Body of pancreas (tissue), 4 donors: Measurements from ENCODE around the gene PPP6R3. TPM values are rescaled to one million over a fixed set of nuclear protein-coding genes. Genes with fewer than 3 reads are reported as not detected.

Experiments used
- ATAC-seq: fragments of 150-250 bp; one replicate; pipeline ENCODE4 v1.9.1; 2016
- DNase-seq, 4 donors: peaks; one replicate each; pipeline ENCODE4 v3.0.0-alpha.2; 2019
- H3K27ac ChIP-seq, 4 donors: fragments of 200-600 bp; sonication (generic); 1 replicate in 3 of 4; 2 replicates in 1 of 4; pipeline versions ENCODE4 v1.5.1 to v1.6.1; 2016 to 2019; ENCODE audit warnings: mild to moderate bottlenecking in 1 of 4, mixed read lengths in 1 of 4, moderate library complexity in 1 of 4
- H3K27me3 ChIP-seq, 2 donors: fragments of 200-600 bp; sonication (generic); one replicate each; pipeline ENCODE4 v1.6.0; 2016; ENCODE audit warnings: mild to moderate bottlenecking in 1 of 2
- H3K36me3 ChIP-seq, 2 donors: fragments of 200-600 bp; sonication (generic); replicated peaks in 1 of 2; 2 replicates each; pipeline ENCODE4 v1.5.1; 2016; ENCODE audit warnings: low read depth in 2 of 2; ENCODE audit not compliant: insufficient read depth in 1 of 2
- H3K4me1 ChIP-seq: fragments of 200-600 bp; sonication (generic); one replicate; pipeline ENCODE4 v1.6.0; 2016
- H3K4me3 ChIP-seq, 2 donors: fragments of 200-600 bp; sonication (generic); 1 replicate in 1 of 2; 2 replicates in 1 of 2; pipeline ENCODE4 v1.5.1; 2016 to 2019
- H3K9me3 ChIP-seq, 3 donors: fragments of 200-600 bp; sonication (generic); 1 replicate in 2 of 3; 2 replicates in 1 of 3; pipeline ENCODE4 v1.5.1; 2016
- CTCF ChIP-seq, 7 experiments: fragments of 450-650 bp in 4 of 7; fragments of 200-600 bp in 3 of 7; sonication (generic) in 3 of 7; IDR thresholded peaks; one replicate each; pipeline ENCODE4 v1.5.1; 2016 to 2019; ENCODE audit warnings: antibody characterized with exemption in 7 of 7
- POLR2A ChIP-seq, 3 donors: fragments of 450-650 bp; IDR thresholded peaks; one replicate each; pipeline ENCODE4 v1.6.1; 2016; ENCODE audit warnings: antibody characterized with exemption in 3 of 3, mild to moderate bottlenecking in 2 of 3
- whole genome bisulfite sequencing, 2 donors: methylation state at CpG; one replicate each; pipeline ENCODE4 v1.1.5; 2017; 5-methylcytosine and 5-hydroxymethylcytosine counted together
- intact Hi-C: fragments of 100-400 bp; cut with DNase I; formaldehyde crosslinking; loops from one replicate; pipeline ENCODE4 v1.15.1; 2023
- total RNA-seq, 2 donors: library from RNA; depleted of rRNA; stranded (reverse); fragments of >200 nt; gene quantifications; one replicate each; pipeline ENCODE4 v1.1.0, GENCODE V29; 2016

Gene PPP6R3
- total RNA-seq, 2 donors from 2014 or later = 92.9 to 94.9 TPM

- WGBS, 2 donors = 85 to 90% methylated on average over 6 of the region's 6 CpGs
- H3K27ac ChIP-seq = no peak overlapping the region
- H3K9me3 ChIP-seq = no peaks in the 10 kb centered on the region
- H3K4me1 ChIP-seq = no peaks in the 10 kb centered on the region
- ATAC-seq (no peak), DNase-seq (no peak)
- TF ChIP-seq CTCF (IDR thresholded peaks at IDR 0.05) = no peak
- TF ChIP-seq POLR2A (IDR thresholded peaks at IDR 0.05) = no peak
- no peaks in the 10 kb centered on the region for H3K27me3 ChIP-seq
- H3K36me3 ChIP-seq = peaks cover 7 to 8% of the 10 kb centered on the region in 2 donors
- intact Hi-C loops = no loop called here
- H3K4me3 ChIP-seq = no peak overlapping the region
These were observed 18.9 kb upstream of the PPP6R3 start for GRCh38 chr11:68441466-68442230.

GRCh38 chr11:68442433-68442832, 18.1 kb upstream of the PPP6R3 start:
- no peak overlapping the region for H3K27ac ChIP-seq
- no peak overlapping the region for H3K4me3 ChIP-seq
- peaks cover 7 to 8% of the 10 kb centered on the region in 2 donors for H3K36me3 ChIP-seq
- intact Hi-C loops = no loop called here
- H3K4me1 ChIP-seq = no peaks in the 10 kb centered on the region
- 81 to 90% methylated on average over 10 of the region's 10 CpGs for WGBS, 2 donors
- no peaks in the 10 kb centered on the region for H3K27me3 ChIP-seq
- ATAC-seq = no peak
- DNase-seq = no peak
- H3K9me3 ChIP-seq = no peaks in the 10 kb centered on the region
- TF ChIP-seq POLR2A (IDR thresholded peaks at IDR 0.05) = no peak
- TF ChIP-seq CTCF (IDR thresholded peaks at IDR 0.05) = no peak

- H3K27me3 ChIP-seq = no peaks in the 10 kb centered on the region
- ATAC-seq (no peak), DNase-seq (no peak)
- no peak overlapping the region for H3K27ac ChIP-seq
- TF ChIP-seq CTCF (IDR thresholded peaks at IDR 0.05) (no peak), POLR2A (IDR thresholded peaks at IDR 0.05) (no peak)
- H3K4me3 ChIP-seq = no peak overlapping the region
- no peaks in the 10 kb centered on the region for H3K4me1 ChIP-seq
- intact Hi-C loops = no loop called here
- H3K9me3 ChIP-seq = no peaks in the 10 kb centered on the region
- H3K36me3 ChIP-seq = peaks cover 0 to 2% of the 10 kb centered on the region in 2 donors
- WGBS, 2 donors = 90 to 92% methylated on average over 6 of the region's 6 CpGs
These were observed 16.0 kb upstream of the PPP6R3 start for GRCh38 chr11:68444566-68444965.

- intact Hi-C loops = loop anchor here (5.0 kb wide), 1 partner anchor 188 kb away; no protein-coding TSS in a partner anchor
- no peak for ATAC-seq
These were observed 15.0 kb upstream of the PPP6R3 start for GRCh38 chr11:68445531-68446035.

More at GRCh38 chr11:68445531-68446035, 15.0 kb upstream of the PPP6R3 start:
- Histone ChIP-seq H3K4me3 (no peak overlapping the region), H3K27me3 (no peaks in the 10 kb centered on the region), H3K9me3 (no peaks in the 10 kb centered on the region), H3K4me1 (no peaks in the 10 kb centered on the region), H3K36me3 (peaks cover 0 to 2% of the 10 kb centered on the region in 2 donors), H3K27ac (no peak overlapping the region)
- DNase-seq = no peak
- 83 to 84% methylated on average over 8 to 11 of the region's 11 CpGs for WGBS, 2 donors
- TF ChIP-seq CTCF (IDR thresholded peaks at IDR 0.05) = no peak
- no peak for TF ChIP-seq POLR2A (IDR thresholded peaks at IDR 0.05)
